NCI-H146 (cell line): ENCODE results near the gene PPM1H.
A peak's percentile ranks its signal among the peaks of the same experiment; 100 is the strongest.
"Not testable (repeated sequence)": the region's sequence is repeated elsewhere in the genome, so short reads cannot be mapped to it uniquely, and the experiment has no call there.

Source experiments
- DNase-seq: peaks from one replicate; lab custom pipeline; 2025; lab: John Stamatoyannopoulos, UW

Gene PPM1H

DNA sequence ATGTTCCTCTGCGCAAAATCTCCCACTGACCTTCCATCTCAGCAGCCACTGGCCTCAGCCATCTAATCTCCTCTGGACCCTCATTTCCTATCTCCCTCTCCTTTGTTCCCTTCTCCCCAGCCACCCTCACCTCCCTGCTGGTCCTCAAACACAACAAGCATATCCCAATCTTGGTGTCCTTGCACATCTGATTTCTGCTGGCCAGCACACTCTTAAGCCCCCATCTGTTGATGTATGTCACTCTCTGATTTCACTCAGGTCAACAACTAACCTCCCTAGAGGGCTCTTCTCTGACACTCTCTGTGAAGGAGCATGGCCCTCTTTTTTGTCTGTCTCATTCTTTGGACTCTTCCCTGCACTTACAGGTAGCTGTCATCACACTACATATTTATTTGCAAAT, 25.6 kb downstream of the PPM1H start:
- DNase-seq = peak; percentile 69

GRCh38 chr12:62908674-62909073, 26.3 kb downstream of the PPM1H start:
- DNase-seq = no peak

DNA sequence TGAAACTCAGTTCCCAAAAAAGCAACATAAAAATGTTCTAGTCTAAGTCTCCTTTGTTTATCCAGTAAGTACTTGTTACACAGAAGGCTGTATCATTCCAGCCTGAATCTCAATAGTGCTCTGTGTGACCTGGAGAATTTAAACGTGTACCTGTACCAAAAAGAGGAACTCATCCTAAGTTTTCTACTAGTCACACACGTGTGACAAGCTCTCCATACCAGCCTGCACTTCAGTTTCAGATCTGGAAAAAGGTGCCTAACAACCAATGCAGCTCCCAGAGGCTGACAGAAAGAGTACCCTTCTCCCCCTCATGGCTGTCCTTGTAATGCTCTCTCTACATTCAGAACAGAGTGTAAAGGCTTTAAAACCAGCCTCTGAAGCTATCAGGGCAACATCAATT, 27.4 kb downstream of the PPM1H start:
- DNase-seq = no peak

- DNase-seq = no peak
These were observed 27.9 kb downstream of the PPM1H start for GRCh38 chr12:62907078-62907477.

GRCh38 chr12:62903151-62903550, 31.8 kb downstream of the PPM1H start:
- DNase-seq = no peak

GRCh38 chr12:62900686-62901272, 34.2 kb downstream of the PPM1H start:
- no peak for DNase-seq

DNA sequence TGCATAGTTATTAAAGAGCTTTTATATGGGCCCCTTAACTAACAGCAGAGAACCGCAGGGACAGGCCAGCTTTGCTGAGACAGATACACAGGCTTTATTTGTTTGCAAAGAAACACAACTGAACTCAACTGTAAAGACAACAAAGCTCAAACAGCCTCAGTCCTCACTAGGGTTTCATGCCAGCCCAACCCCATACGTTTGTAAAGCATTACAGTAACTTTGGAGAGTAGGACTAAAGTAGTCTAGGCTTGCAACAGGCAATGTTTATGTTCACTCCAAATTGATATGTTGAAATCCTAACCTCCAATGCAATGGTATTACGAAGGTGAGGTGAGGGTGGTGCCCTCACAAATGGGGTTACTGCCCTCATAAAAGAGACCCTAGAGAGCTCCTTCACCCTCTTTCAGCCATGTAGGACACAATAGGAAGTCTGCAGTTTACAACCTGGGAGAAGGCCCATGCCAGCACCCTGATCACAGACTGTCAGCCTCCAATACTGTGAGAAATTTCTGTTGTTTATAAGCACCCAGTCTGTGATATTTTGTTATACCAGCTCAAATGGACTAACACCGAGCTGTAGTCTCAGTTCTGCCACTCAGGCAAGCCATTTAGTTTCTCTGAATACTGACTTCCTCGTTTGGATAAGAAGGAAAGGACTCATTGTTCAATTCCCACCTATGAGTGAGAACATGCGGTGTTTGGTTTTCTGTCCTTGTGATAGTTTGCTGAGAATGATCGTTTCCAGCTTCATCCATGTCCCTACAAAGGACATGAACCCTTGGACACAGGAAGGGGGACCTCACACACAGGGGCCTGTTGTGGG, 35.2 kb downstream of the PPM1H start:
- no peak for DNase-seq

DNA sequence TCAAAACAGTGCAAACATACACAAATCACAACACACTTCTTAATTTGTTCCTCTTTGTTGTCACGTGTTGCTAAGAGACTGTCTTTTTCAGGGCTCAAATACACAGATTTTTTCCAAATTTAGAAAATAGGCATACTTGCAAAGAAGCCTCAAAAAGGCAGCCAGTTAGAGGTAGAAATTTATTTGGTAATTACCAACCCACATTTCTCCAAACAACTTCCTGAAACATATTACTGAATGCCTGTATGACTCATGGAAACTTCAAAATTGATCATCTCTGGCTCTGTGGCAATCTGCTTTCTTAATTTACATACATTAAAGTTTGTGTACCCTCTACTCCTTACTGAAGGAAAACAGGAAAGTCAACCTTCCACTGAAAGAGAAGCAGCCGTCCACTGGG, 36.4 kb downstream of the PPM1H start:
- DNase-seq = no peak

DNA sequence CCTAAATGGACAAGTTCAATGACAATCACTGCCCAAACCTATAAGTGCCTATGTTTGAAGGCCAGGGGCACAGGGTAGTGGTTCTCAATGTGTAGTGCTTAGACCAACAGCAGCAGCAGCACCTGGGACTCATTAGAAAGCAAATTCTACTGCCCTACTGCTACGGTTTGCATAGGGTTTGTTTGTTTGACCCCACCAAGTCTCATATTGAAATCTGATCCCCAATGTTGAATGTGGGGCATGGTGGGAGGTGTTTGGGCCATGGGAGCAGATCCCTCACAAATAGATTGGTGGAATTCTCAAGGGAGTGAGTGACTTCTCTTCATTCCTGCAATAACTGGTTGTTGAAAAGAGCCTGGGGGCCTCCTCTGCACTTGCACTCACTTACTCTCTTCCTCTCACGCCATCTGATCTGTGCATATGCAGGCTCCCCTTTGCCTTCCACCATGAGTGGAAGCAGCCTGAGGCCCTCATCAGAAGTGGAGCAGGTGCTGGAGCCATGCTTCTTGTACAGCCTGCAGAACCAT, 39.5 kb downstream of the PPM1H start:
- peak; percentile 66 for DNase-seq

- DNase-seq = no peak
These were observed 41.7 kb downstream of the PPM1H start for GRCh38 chr12:62893276-62893675.

- DNase-seq = no peak
These were observed 43.0 kb downstream of the PPM1H start for GRCh38 chr12:62891805-62892549.

DNA sequence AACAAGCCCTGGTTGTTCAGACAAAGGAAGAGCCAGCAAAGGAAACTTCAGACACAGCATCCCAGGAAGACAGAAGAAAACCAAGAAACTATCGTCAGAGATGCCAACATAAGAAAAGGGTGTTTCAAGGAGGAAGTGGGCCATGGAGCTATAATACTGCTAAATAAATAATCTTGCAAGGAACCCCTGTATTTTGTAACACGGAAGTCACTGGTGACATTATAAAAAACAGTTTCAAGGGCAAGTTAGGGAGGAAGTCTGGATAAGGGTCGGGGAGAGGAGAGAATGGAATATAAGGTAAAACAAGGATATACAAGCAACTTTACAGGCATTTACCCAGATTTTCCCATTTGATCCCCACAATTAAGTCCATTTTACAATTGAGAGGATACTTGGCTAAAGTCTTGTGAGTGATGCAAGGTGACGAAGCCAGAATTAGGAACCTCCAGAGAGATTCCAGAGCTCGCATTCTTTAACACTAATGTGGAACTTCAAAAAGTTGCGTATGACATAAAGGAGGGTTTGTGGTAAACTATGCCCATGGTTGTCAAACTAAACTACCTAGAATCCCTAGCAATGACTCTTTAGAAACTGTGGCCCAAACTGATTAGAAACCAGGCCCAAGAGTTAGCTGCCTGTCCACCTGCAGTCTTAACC, 46.4 kb downstream of the PPM1H start:
- no peak for DNase-seq

DNA sequence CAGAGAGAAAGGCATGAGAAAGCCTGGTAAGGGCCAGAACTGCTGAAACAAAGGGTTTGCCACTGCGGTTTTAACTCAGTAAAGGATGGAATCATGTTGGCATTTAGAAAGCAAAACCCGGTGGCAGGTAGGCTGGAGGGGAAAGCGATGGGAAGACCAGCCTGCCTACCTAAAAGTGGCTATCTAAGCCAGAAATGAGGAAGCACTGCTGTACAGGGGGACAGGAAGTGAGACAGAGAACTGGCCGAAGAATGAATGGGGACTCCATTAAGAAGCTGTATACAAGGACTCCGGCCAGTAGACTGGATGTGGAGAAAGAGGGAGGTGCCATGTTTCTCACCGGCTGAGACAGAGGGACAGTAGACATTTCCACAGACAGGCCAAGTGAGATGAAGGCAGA, 48.2 kb downstream of the PPM1H start:
- no peak for DNase-seq

- no peak for DNase-seq
These were observed 49.7 kb downstream of the PPM1H start for GRCh38 chr12:62885242-62885641.

GRCh38 chr12:62884832-62885231, 50.1 kb downstream of the PPM1H start:
- DNase-seq = not testable (repeated sequence)

DNA sequence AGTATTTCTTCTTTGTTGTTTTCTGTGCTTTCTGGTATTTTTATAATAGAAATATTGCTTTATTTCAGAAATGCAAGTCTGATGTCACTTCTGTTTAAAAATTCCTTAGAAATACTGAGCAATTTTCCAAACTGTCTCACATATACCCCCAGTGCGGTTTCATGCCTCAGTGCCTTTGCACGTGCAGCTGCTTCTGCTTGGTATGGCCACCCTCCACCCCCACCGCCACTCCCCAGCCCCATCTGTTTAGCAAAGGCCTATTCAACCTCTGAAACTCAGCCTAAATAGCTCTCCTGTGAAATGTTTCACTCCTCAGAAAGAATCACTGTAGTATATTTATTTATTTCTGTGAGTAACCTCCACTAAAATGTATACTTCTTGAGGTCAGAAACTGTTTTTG, 52.3 kb downstream of the PPM1H start:
- no peak for DNase-seq

DNA sequence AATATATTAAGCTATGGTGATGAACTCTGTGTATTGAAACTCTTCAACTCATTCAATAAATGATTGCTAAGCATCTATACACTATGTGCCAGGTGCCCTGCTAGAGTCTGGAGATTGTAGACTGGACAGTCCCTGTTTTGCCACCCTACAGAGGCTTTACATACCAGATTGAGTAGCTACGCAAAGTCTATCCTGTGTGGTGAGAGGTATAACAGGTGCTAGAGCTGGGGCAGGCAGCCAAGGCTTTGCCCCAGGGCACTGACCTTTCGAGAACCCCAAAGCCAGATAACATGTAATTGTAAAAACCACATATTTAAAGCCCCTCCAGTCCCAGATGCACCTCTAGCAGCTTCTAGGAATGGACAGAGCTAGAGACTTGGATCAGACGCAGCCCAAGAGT, 52.8 kb downstream of the PPM1H start:
- no peak for DNase-seq

- DNase-seq = no peak
These were observed 55.3 kb downstream of the PPM1H start for GRCh38 chr12:62879691-62880090.

DNA sequence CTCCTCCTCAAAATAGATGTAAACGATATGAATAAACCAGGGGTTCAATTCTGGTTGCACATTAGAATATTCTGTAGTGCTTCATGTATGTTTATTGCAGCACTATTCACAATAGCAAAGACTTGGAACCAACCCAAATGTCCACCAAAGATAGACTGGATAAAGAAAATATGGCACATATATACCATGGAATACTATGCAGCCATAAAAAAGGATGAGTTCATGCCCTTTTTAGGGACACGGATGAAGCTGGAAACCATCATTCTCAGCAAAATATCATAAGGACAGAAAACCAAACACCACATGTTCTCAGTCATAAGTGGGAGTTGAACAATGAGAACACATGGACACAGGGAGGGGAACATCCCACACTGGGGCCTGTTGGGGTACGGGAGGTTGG, 55.7 kb downstream of the PPM1H start:
- not testable (repeated sequence) for DNase-seq

- no peak for DNase-seq
These were observed 56.7 kb downstream of the PPM1H start for GRCh38 chr12:62878211-62878610.

- no peak for DNase-seq
These were observed 57.9 kb downstream of the PPM1H start for GRCh38 chr12:62876938-62877548.
